ENCODE data around the gene PPM1G. TPM values are rescaled to one million over a fixed set of nuclear protein-coding genes. Genes with fewer than 3 reads are reported as not detected.
"Not testable (repeated sequence)": the region's sequence is repeated elsewhere in the genome, so short reads cannot be mapped to it uniquely, and the experiment has no call there.

Gene PPM1G
- total and polyA plus RNA-seq, 3 donors from 2014 or later, result 163 to 569 (median 245) TPM

DNA sequence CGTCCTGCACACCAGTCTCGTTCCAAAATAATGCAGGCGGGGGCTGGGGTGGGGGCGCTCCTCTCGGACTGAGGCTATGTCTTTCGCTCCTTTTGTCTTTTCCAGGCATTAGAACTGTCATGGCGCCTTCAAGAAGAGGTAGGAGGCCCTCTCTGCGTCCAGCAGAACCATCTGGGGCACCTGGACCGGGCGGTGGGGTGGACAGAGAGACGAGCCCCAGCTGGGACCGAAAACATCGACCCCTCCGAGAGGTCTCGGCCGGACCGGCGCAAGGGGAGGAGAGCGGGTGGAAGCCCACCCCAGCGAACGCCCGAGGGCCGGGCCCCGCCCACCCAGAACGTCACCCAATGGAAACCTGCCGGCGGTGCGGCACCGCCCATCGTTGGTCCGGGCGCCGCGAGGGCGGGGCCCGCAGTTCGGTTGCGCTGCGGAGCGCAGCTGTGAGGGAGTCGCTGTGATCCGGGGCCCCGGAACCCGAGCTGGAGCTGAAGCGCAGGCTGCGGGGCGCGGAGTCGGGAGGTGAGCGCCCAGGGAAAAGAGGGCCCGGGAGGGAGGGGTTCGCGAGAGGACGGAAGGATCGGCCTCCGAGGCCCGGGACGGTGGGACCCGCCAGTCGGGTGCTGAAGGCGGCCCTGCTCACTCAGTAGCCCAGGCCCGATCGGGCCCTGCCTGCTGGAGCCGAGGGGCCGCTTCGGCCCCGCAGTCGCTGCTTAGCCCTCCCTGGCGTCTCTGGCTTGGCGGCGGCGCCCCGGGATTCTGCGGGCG lies 19.0 kb upstream of the PPM1G start, which contains the start of gene NRBP1:
TSS of gene NRBP1 (plus strand) at position 419 of the 765 bp plus-strand sequence. CDS start 4,643 bp downstream, outside the sequence.
- TF ChIP-seq POLR2A (IDR thresholded peaks at IDR 0.05), result peak; percentile 78
- TF ChIP-seq CTCF (IDR thresholded peaks at IDR 0.05), result no peak
- 0% methylated on average over 11 to 48 of the region's 75 CpGs for WGBS, 2 donors
- Histone ChIP-seq H3K27me3 (no peaks in the 10 kb centered on the region), H3K4me1 (peaks cover 13% of the 10 kb centered on the region), H3K36me3 (ENCODE audit: low read depth, missing control alignments) (no peaks in the 10 kb centered on the region), H3K27ac (peak within 1 kb of the TSS; percentile 94 to 98), H3K4me3 (peak within 1 kb of the TSS; percentile 95 to 100), H3K9me3 (no peaks in the 10 kb centered on the region)
- peak; percentile 95 for DNase-seq
- intact Hi-C loops (cut with DNase I; ENCODE audit: low total_unique reads), result no loop called here

- DNase-seq, result no peak
- Histone ChIP-seq H3K36me3 (ENCODE audit: low read depth, missing control alignments) (no peaks in the 10 kb centered on the region), H3K27me3 (no peaks in the 10 kb centered on the region), H3K4me1 (peaks cover 13% of the 10 kb centered on the region), H3K27ac (peak overlapping the region; percentile 94 to 98), H3K9me3 (no peaks in the 10 kb centered on the region), H3K4me3 (peak overlapping the region; percentile 95 to 100)
- TF ChIP-seq POLR2A (IDR thresholded peaks at IDR 0.05), result no peak
- TF ChIP-seq CTCF (IDR thresholded peaks at IDR 0.05), result no peak
- WGBS, 2 donors, result 6 to 7% methylated on average over 7 of the region's 7 CpGs
- intact Hi-C loops (cut with DNase I; ENCODE audit: low total_unique reads), result no loop called here
Measured at GRCh38 chr2:27427863-27428212, 18.4 kb upstream of the PPM1G start.

GRCh38 chr2:27425039-27425438 lies 15.6 kb upstream of the PPM1G start:
- H3K9me3 ChIP-seq; H3K27ac ChIP-seq; DNase-seq; H3K27me3 ChIP-seq; H3K4me1 ChIP-seq; H3K36me3 ChIP-seq (ENCODE audit: low read depth, missing control alignments); H3K4me3 ChIP-seq; intact Hi-C loops (cut with DNase I; ENCODE audit: low total_unique reads): not testable (repeated sequence)
- 92 to 94% methylated on average over 10 of the region's 10 CpGs for WGBS, 2 donors

- no peaks in the 10 kb centered on the region for H3K9me3 ChIP-seq
- intact Hi-C loops (cut with DNase I; ENCODE audit: low total_unique reads), result no loop called here
- WGBS, 2 donors, result 98% methylated on average over 3 of the region's 3 CpGs
- DNase-seq, result no peak
- H3K4me1 ChIP-seq, result no peaks in the 10 kb centered on the region
- TF ChIP-seq POLR2A (IDR thresholded peaks at IDR 0.05) (no peak), CTCF (IDR thresholded peaks at IDR 0.05) (no peak)
- H3K36me3 ChIP-seq (ENCODE audit: low read depth, missing control alignments), result no peaks in the 10 kb centered on the region
- no peaks in the 10 kb centered on the region for H3K27me3 ChIP-seq
- no peak overlapping the region for H3K4me3 ChIP-seq
- H3K27ac ChIP-seq, result no peak overlapping the region
Measured at GRCh38 chr2:27422958-27423357, 13.6 kb upstream of the PPM1G start.

- intact Hi-C loops (cut with DNase I; ENCODE audit: low total_unique reads), result no loop called here
- no peak overlapping the region for H3K4me3 ChIP-seq
- 89 to 90% methylated on average over 4 of the region's 4 CpGs for WGBS, 2 donors
Measured at GRCh38 chr2:27421660-27422250, 12.4 kb upstream of the PPM1G start.

More at GRCh38 chr2:27421660-27422250, 12.4 kb upstream of the PPM1G start:
- Histone ChIP-seq H3K36me3 (ENCODE audit: low read depth, missing control alignments) (no peaks in the 10 kb centered on the region), H3K27me3 (no peaks in the 10 kb centered on the region), H3K27ac (no peak overlapping the region), H3K4me1 (no peaks in the 10 kb centered on the region), H3K9me3 (no peaks in the 10 kb centered on the region)
- DNase-seq, result no peak
- TF ChIP-seq CTCF (IDR thresholded peaks at IDR 0.05), result no peak
- no peak for TF ChIP-seq POLR2A (IDR thresholded peaks at IDR 0.05)
